Upper lobe of left lung (tissue), 6 donors: ENCODE measurements around the gene PLEKHO1. TPM values are rescaled to one million over a fixed set of nuclear protein-coding genes. Genes with fewer than 3 reads are reported as not detected.
"Not testable (repeated sequence)": the region's sequence is repeated elsewhere in the genome, so short reads cannot be mapped to it uniquely, and the experiment has no call there.

Experiments used
- ATAC-seq, 2 donors: fragments of 200-7000 bp; cut with Tn5 transposase; one replicate each; pipeline ENCODE4 v1.9.1; 2022; ENCODE audit warnings: mild to moderate bottlenecking in 2 of 2, moderate library complexity in 2 of 2; ENCODE audit not compliant: low FRiP score in 2 of 2
- DNase-seq, 2 donors: peaks; one replicate each; pipeline ENCODE4 v3.0.0-alpha.2; 2019 to 2020
- H3K27ac ChIP-seq, 4 donors: fragments of 200-600 bp; sonication (generic); one replicate each; pipeline ENCODE4 v1.5.1; 2016 to 2019
- H3K27me3 ChIP-seq, 4 donors: fragments of 200-600 bp; sonication (generic); one replicate each; pipeline ENCODE4 v1.5.1; 2017 to 2019
- H3K36me3 ChIP-seq, 4 donors: fragments of 200-600 bp; sonication (generic); one replicate each; pipeline ENCODE4 v1.5.1; 2016 to 2019
- H3K4me1 ChIP-seq, 4 donors: fragments of 200-600 bp; sonication (generic); one replicate each; pipeline ENCODE4 v1.5.1; 2018 to 2019
- H3K4me3 ChIP-seq, 4 donors: fragments of 200-600 bp; sonication (generic); one replicate each; pipeline ENCODE4 v1.5.1; 2017 to 2019; ENCODE audit warnings: mild to moderate bottlenecking in 2 of 4, moderate library complexity in 1 of 4
- H3K9me3 ChIP-seq, 4 donors: fragments of 200-600 bp; sonication (generic); one replicate each; pipeline ENCODE4 v1.5.1; 2018 to 2019
- EP300 ChIP-seq, 4 donors: sonication (generic); formaldehyde crosslinking; IDR thresholded peaks; one replicate each; pipeline ENCODE4 v1.5.1; 2017; ENCODE audit warnings: antibody characterized with exemption in 4 of 4, control low read depth in 2 of 4
- POLR2A ChIP-seq, 4 donors: fragments of 450-650 bp; IDR thresholded peaks; one replicate each; pipeline ENCODE4 v1.5.1; 2016 to 2017; ENCODE audit warnings: antibody characterized with exemption in 4 of 4, mild to moderate bottlenecking in 2 of 4
- POLR2AphosphoS5 ChIP-seq, 2 donors: sonication (generic); formaldehyde crosslinking; IDR thresholded peaks; one replicate each; pipeline ENCODE4 v1.5.1; 2017; ENCODE audit warnings: antibody characterized with exemption in 2 of 2
- WGBS, 2 donors: methylation state at CpG; one replicate each; pipeline ENCODE4 v1.1.5; 2017 to 2018; 5-methylcytosine and 5-hydroxymethylcytosine counted together
- total RNA-seq, 6 donors: library from RNA; depleted of rRNA in 4 of 6; stranded (reverse); fragments of >200 nt in 4 of 6; gene quantifications; one replicate each; pipeline versions ENCODE4 v1.1.0 to v1.2.1, GENCODE V29; 2016 to 2021
- TF ChIP-seq, protein P1 (sequence below), 6 experiments: fragments of 450-650 bp in 4 of 6; fragments of 200-600 bp in 2 of 6; sonication (generic) in 2 of 6; IDR thresholded peaks; one replicate each; pipeline ENCODE4 v1.5.1; 2016 to 2019; ENCODE audit warnings: antibody characterized with exemption in 6 of 6
- donor health status: DM: no; HTN: no; CAD: no; lungs with moderate emphysema.
- donor health status: DM: no; HTN: yes; CAD: no; lungs with severe emphysema.

The PLEKHO1 gene
- total RNA-seq, 6 donors from 2014 or later = 27.8 to 111 (median 61.9) TPM

DNA sequence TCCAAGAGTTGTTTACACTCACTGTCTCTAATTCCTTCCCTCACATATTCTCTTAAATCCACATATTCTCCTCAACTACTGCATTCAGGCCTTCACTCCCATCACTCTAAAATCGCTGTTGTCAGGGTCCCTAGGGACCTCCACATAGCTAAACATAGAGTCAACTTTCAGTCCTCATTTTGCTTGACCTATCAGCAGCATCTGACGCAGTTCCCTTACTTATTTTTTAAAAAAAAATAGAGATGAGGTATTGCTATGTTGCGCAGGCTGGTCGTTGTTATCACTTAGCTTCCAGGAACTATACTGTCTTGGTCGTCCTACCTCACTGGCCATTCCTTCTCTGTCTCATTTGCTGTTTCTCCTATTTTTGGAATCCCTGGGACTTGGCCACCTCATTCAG lies 11.7 kb upstream of the PLEKHO1 start:
- 89 to 91% methylated on average over 5 of the region's 5 CpGs for WGBS, 2 donors
- TF ChIP-seq POLR2A (IDR thresholded peaks at IDR 0.05) (no peak), EP300 (IDR thresholded peaks at IDR 0.05) (no peak), POLR2AphosphoS5 (IDR thresholded peaks at IDR 0.05) (no peak)
- TF ChIP-seq, protein P1, sequence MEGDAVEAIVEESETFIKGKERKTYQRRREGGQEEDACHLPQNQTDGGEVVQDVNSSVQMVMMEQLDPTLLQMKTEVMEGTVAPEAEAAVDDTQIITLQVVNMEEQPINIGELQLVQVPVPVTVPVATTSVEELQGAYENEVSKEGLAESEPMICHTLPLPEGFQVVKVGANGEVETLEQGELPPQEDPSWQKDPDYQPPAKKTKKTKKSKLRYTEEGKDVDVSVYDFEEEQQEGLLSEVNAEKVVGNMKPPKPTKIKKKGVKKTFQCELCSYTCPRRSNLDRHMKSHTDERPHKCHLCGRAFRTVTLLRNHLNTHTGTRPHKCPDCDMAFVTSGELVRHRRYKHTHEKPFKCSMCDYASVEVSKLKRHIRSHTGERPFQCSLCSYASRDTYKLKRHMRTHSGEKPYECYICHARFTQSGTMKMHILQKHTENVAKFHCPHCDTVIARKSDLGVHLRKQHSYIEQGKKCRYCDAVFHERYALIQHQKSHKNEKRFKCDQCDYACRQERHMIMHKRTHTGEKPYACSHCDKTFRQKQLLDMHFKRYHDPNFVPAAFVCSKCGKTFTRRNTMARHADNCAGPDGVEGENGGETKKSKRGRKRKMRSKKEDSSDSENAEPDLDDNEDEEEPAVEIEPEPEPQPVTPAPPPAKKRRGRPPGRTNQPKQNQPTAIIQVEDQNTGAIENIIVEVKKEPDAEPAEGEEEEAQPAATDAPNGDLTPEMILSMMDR (IDR thresholded peaks at IDR 0.05) = no peak

DNA sequence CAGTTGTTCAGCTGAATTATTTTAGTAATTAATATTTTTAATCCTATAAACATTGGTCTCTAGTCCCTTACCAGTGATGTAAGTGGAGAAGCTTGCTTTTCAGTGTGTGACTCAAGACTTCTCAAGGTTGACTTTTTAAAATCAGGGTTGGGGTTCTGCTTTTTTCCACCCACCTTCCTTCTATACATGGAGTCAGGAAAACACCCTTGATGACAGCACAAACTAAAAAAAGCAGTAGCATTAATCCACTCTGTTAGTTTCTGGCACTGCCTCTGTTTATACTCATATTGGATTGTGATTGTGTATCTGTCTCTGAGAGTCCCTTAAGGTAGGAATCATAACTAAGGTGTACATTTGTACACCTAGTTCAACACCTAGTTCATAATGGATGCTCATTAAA lies 8.3 kb upstream of the PLEKHO1 start:
- no peak for ATAC-seq
- Histone ChIP-seq H3K36me3 (no peaks in the 10 kb centered on the region), H3K27ac (no peak overlapping the region), H3K9me3 (no peaks in the 10 kb centered on the region), H3K27me3 (no peaks in the 10 kb centered on the region), H3K4me1 (peaks cover 0 to 2% (median 0%) of the 10 kb centered on the region in 4 donors), H3K4me3 (no peak overlapping the region)
- no peak for DNase-seq
- no peak for TF ChIP-seq EP300 (IDR thresholded peaks at IDR 0.05)
- TF ChIP-seq POLR2A (IDR thresholded peaks at IDR 0.05) = no peak
- TF ChIP-seq POLR2AphosphoS5 (IDR thresholded peaks at IDR 0.05) = no peak
- TF ChIP-seq, protein P1 (IDR thresholded peaks at IDR 0.05) = no peak

More for the DNA sequence above, 11.7 kb upstream of the PLEKHO1 start:
- H3K27me3 ChIP-seq = no peaks in the 10 kb centered on the region
- H3K9me3 ChIP-seq = no peaks in the 10 kb centered on the region
- peaks cover 0 to 2% (median 0%) of the 10 kb centered on the region in 4 donors for H3K4me1 ChIP-seq
- DNase-seq = no peak
- no peak overlapping the region for H3K4me3 ChIP-seq
- H3K36me3 ChIP-seq = peaks cover 0 to 3% (median 0%) of the 10 kb centered on the region in 4 donors
- no peak for ATAC-seq
- H3K27ac ChIP-seq = no peak overlapping the region

DNA sequence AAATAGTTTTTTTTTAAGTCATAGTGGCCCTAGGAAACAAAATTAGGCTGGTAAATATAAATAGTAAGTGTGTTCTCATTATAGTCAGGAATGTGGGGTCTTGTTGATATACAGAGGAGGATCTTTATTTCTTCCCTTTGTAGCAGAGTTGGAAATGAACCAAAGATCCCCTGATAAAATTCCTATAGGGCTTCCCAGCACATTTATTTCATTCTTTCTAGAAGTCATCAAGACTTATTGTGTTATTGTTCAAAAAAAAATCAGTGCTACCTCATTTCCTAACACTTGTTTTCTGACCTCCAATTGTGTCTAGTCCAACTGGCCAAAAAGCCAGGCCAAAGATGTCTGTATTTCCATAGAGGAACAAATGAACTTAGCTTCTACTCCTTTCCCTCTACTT lies 7.6 kb upstream of the PLEKHO1 start:
- Histone ChIP-seq H3K27ac (no peak overlapping the region), H3K36me3 (no peaks in the 10 kb centered on the region), H3K27me3 (no peaks in the 10 kb centered on the region), H3K4me3 (no peak overlapping the region), H3K4me1 (peaks cover 0 to 2% (median 0%) of the 10 kb centered on the region in 4 donors), H3K9me3 (no peaks in the 10 kb centered on the region)
- TF ChIP-seq, protein P1 (IDR thresholded peaks at IDR 0.05) = no peak
- TF ChIP-seq POLR2A (IDR thresholded peaks at IDR 0.05) (no peak), POLR2AphosphoS5 (IDR thresholded peaks at IDR 0.05) (no peak), EP300 (IDR thresholded peaks at IDR 0.05) (no peak)
- no peak for ATAC-seq
- no peak for DNase-seq

DNA sequence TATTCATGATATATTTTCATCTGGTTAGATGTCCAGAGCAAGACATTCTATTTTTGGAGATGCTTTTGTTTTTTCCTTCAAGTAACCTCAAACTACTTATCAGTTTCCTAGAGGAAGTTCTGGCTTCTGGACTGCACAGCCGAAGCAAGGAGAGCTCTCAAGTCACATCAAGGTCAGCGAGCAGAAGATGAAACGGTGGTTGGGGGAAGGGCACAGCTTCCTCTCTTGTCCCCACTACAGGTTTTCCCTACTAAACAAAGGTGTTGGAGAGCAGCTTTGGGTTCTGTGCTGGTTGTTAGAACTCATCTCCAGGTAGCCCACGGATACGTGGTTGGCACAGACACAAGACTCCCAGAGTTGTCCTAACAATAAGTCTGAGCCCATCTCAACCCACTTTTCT lies 5.1 kb upstream of the PLEKHO1 start:
- H3K4me1 ChIP-seq = peaks cover 0 to 11% (median 8%) of the 10 kb centered on the region in 4 donors
- no peaks in the 10 kb centered on the region for H3K9me3 ChIP-seq
- DNase-seq (no peak), ATAC-seq (no peak)
- WGBS, 2 donors = 43 to 60% methylated on average over 5 of the region's 5 CpGs
- H3K27me3 ChIP-seq = no peaks in the 10 kb centered on the region
- no peaks in the 10 kb centered on the region for H3K36me3 ChIP-seq
- no peak overlapping the region for H3K27ac ChIP-seq
- no peak overlapping the region for H3K4me3 ChIP-seq
- TF ChIP-seq POLR2A (IDR thresholded peaks at IDR 0.05) (no peak), EP300 (IDR thresholded peaks at IDR 0.05) (no peak), POLR2AphosphoS5 (IDR thresholded peaks at IDR 0.05) (no peak)
- TF ChIP-seq, protein P1 (IDR thresholded peaks at IDR 0.05) = no peak

DNA sequence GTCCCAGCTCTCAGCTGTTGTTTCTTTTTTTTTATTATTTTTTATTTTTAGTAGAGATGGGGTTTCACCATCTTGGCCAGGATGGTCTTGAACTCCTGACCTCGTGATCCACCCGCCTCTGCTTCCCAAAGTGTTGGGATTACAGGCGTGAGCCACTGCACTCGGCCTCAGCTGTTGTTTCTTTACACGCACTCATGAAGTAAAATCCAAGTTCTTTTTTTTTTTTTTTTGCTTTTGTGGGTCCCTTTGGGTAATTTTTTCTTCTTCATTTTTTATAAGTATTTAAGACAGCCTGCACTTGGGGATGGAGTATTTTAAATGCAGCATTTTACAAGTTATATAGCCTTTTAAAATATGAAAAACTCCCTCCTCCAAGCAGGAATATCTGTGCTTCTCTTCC lies 3.7 kb upstream of the PLEKHO1 start:
- H3K4me3 ChIP-seq, ATAC-seq, DNase-seq, H3K27ac ChIP-seq, H3K36me3 ChIP-seq, H3K9me3 ChIP-seq, H3K27me3 ChIP-seq: not testable (repeated sequence)
- WGBS, 2 donors = 88 to 89% methylated on average over 5 of the region's 5 CpGs
- peaks cover 0 to 13% (median 8%) of the 10 kb centered on the region in 4 donors for H3K4me1 ChIP-seq
